ENCODE data around the gene SLC8A1. TPM values are rescaled to one million over a fixed set of nuclear protein-coding genes. Genes with fewer than 3 reads are reported as not detected.

SLC8A1 gene
- total and polyA plus RNA-seq, 10 of the 15 experiments (the other 5 are each of a cell fraction or from before 2014, with no cell fraction given) = under 0.01 to 1.2 (median 0.01) TPM; not detected in 3

- BruUV-seq (replicated peaks) = no TSS peak
- peak; percentile 75 for ATAC-seq
- Histone ChIP-seq H3K36me3 (ENCODE audit: control insufficient read depth in 2 of 2, insufficient read depth in 2 of 2, low read length in 1 of 2) (no peaks in the 10 kb centered on the region), H3K27ac (ENCODE audit: control insufficient read depth, insufficient read depth) (no peak overlapping the region), H3K4me3 (no peak overlapping the region), H3K9ac (ENCODE audit: control insufficient read depth, insufficient read depth, low read length) (no peak overlapping the region), H2AFZ (ENCODE audit: control insufficient read depth, low read depth, low read length) (peak overlapping the region; percentile 45), H3K79me2 (ENCODE audit: control insufficient read depth, insufficient read depth, low read length) (no peaks in the 10 kb centered on the region), H3K9me3 (replicated peaks; ENCODE audit: control insufficient read depth, insufficient read depth, low read length) (no peaks in the 10 kb centered on the region), H3K4me2 (ENCODE audit: control insufficient read depth, insufficient read depth) (0 out of 2 replicates have a peak overlapping the region, but pooled peaks have one; percentile 5), H4K20me1 (ENCODE audit: control insufficient read depth, insufficient read depth) (no peaks in the 10 kb centered on the region), H3K4me1 (ENCODE audit: control insufficient read depth, insufficient read depth, low read length) (peaks cover 3% of the 10 kb centered on the region; the same call in 1 of the 2 replicates), H3K27me3 (replicated peaks in 1 of 2; ENCODE audit: control insufficient read depth in 2 of 2, insufficient read depth in 2 of 2, low read length in 1 of 2) (no peaks in the 10 kb centered on the region)
- in situ Hi-C loops (cut with MboI) = no loop called here
- intact Hi-C loops (cut with micrococcal nuclease; ENCODE audit: unreplicated experiment) = no loop called here
- DNase-seq (ENCODE audit: low read depth, low spot score) = peak; percentile 19
- SMC1A ChIA-PET (ENCODE audit: uncharacterized antibody, unreplicated experiment) = no interaction called here
- WGBS (ENCODE audit: insufficient coverage, insufficient replicate concordance, low lambda C conversion rate, missing lambda C conversion rate) = 7% methylated on average over 3 of the region's 3 CpGs
- CTCF ChIA-PET = interaction anchor here (1.8 kb wide), 1 partner anchor 37 kb away, joined by 4 read pairs; no protein-coding TSS in a partner anchor
- peak; percentile 23 for FAIRE-seq
- POLR2A ChIA-PET = no interaction called here
- RAD21 ChIA-PET (ENCODE audit: unreplicated experiment) = no interaction called here
- TF ChIP-seq NFIC (IDR thresholded peaks at IDR 0.05; ENCODE audit: low read depth, low read length) = peak; percentile 27; the same call in 1 of the 2 replicates
- no peak for TF ChIP-seq RFX5 (IDR thresholded peaks at IDR 0.05; ENCODE audit: low read depth, low read length)
- TF ChIP-seq MTA3 (IDR thresholded peaks at IDR 0.05; ENCODE audit: borderline replicate concordance, low read length) = no peak
These were observed 170.6 kb downstream of the SLC8A1 start for GRCh38 chr2:40281021-40281940.

GRCh38 chr2:40279482-40279881 lies 172.4 kb downstream of the SLC8A1 start:
- H3K4me3 ChIP-seq = no peak overlapping the region
- H3K27ac ChIP-seq (ENCODE audit: control insufficient read depth, insufficient read depth) = no peak overlapping the region
- DNase-seq (ENCODE audit: low read depth, low spot score) = no peak
- H3K4me1 ChIP-seq (ENCODE audit: control insufficient read depth, insufficient read depth, low read length) = peaks cover 3% of the 10 kb centered on the region; the same call in 1 of the 2 replicates
- WGBS (ENCODE audit: insufficient coverage, insufficient replicate concordance, low lambda C conversion rate, missing lambda C conversion rate) = 79% methylated on average over 2 of the region's 2 CpGs
- no TSS peak for BruUV-seq (replicated peaks)
- no peaks in the 10 kb centered on the region for H3K79me2 ChIP-seq (ENCODE audit: control insufficient read depth, insufficient read depth, low read length)
- H3K27me3 ChIP-seq (replicated peaks in 1 of 2; ENCODE audit: control insufficient read depth in 2 of 2, insufficient read depth in 2 of 2, low read length in 1 of 2) = no peaks in the 10 kb centered on the region
- no peaks in the 10 kb centered on the region for H3K9me3 ChIP-seq (replicated peaks; ENCODE audit: control insufficient read depth, insufficient read depth, low read length)
- no peak overlapping the region for H3K9ac ChIP-seq (ENCODE audit: control insufficient read depth, insufficient read depth, low read length)
- H2AFZ ChIP-seq (ENCODE audit: control insufficient read depth, low read depth, low read length) = no peak overlapping the region
- no peaks in the 10 kb centered on the region for H3K36me3 ChIP-seq (ENCODE audit: control insufficient read depth in 2 of 2, insufficient read depth in 2 of 2, low read length in 1 of 2)
- POLR2A ChIA-PET = no interaction called here
- H4K20me1 ChIP-seq (ENCODE audit: control insufficient read depth, insufficient read depth) = no peaks in the 10 kb centered on the region
- TF ChIP-seq SUZ12 (IDR thresholded peaks at IDR 0.05; ENCODE audit: unreplicated experiment) = no peak
- TF ChIP-seq SPI1 (IDR thresholded peaks at IDR 0.05; ENCODE audit: borderline replicate concordance, insufficient read depth, low read depth, low read length) = no peak
- TF ChIP-seq ZNF274 (IDR thresholded peaks at IDR 0.05; ENCODE audit: insufficient read depth, insufficient read length) = no peak
- TF ChIP-seq PKNOX1 (IDR thresholded peaks at IDR 0.05) = no peak
- TF ChIP-seq MYC (IDR thresholded peaks at IDR 0.05; ENCODE audit: insufficient read depth, insufficient read length, insufficient replicate concordance, low read length, severe bottlenecking) = no peak
- TF ChIP-seq POLR2A (IDR thresholded peaks at IDR 0.05; ENCODE audit: low read depth, low read length) = no peak
- TF ChIP-seq JUND (IDR thresholded peaks at IDR 0.05; ENCODE audit: low read depth, low read length) = no peak
- TF ChIP-seq TARDBP (IDR thresholded peaks at IDR 0.05; ENCODE audit: borderline replicate concordance) = no peak
- TF ChIP-seq HCFC1 (IDR thresholded peaks at IDR 0.05; ENCODE audit: low read length) = no peak
- SMC1A ChIA-PET (ENCODE audit: uncharacterized antibody, unreplicated experiment) = interaction anchor here (1.0 kb wide), 1 partner anchor 8 kb away, joined by 3 read pairs; no protein-coding TSS in a partner anchor
- RAD21 ChIA-PET (ENCODE audit: unreplicated experiment) = no interaction called here
- no peak for ATAC-seq
- intact Hi-C loops (cut with micrococcal nuclease; ENCODE audit: unreplicated experiment) (no loop called here), in situ Hi-C loops (cut with MboI) (no loop called here)
- CTCF ChIA-PET = interaction anchor here (0.6 kb wide), 1 partner anchor 29 kb away, joined by 3 read pairs; no protein-coding TSS in a partner anchor
- no peak overlapping the region for H3K4me2 ChIP-seq (ENCODE audit: control insufficient read depth, insufficient read depth)
- no peak for FAIRE-seq

Measured in GM12878 (cell line).